Stimulated activated CD8-positive, alpha-beta memory T cell treated with anti-CD3 and anti-CD28 coated beads, Interleukin-15, amount 100 ng/mL, for 24 hours (primary cell): ENCODE results near the gene TMEM184A.

Source experiments
- DNase-seq: peaks from one replicate; pipeline ENCODE4 v3.0.0-alpha.2; 2020; ENCODE audit warnings: low read depth

TMEM184A gene

GRCh38 chr7:1555813-1556543 is at the start of gene TMEM184A:
Gene TMEM184A, minus strand, starts transcription at chr7:1556205. Its CDS starts 721 bp downstream, at chr7:1555484.
- no peak for DNase-seq

GRCh38 chr7:1604383-1604782 is 48.4 kb upstream of the TMEM184A start:
- no peak for DNase-seq

GRCh38 chr7:1603346-1604225 is 47.6 kb upstream of the TMEM184A start:
- no peak for DNase-seq

GRCh38 chr7:1602386-1602785 is 46.4 kb upstream of the TMEM184A start:
- DNase-seq, result no peak

- DNase-seq, result no peak
Measured at GRCh38 chr7:1601956-1602355, 46.0 kb upstream of the TMEM184A start.

- DNase-seq, result no peak
Measured at GRCh38 chr7:1599640-1600395, 43.8 kb upstream of the TMEM184A start.

- DNase-seq, result no peak
Measured at GRCh38 chr7:1598961-1599639, 43.1 kb upstream of the TMEM184A start.

- DNase-seq, result no peak
Measured at GRCh38 chr7:1598286-1598685, 42.3 kb upstream of the TMEM184A start.

- DNase-seq, result no peak
Measured at GRCh38 chr7:1597791-1598190, 41.8 kb upstream of the TMEM184A start.

GRCh38 chr7:1597066-1597760 is 41.2 kb upstream of the TMEM184A start:
- DNase-seq, result no peak

- DNase-seq, result no peak
Measured at GRCh38 chr7:1596181-1597043, 40.4 kb upstream of the TMEM184A start.

GRCh38 chr7:1595636-1596035 is 39.6 kb upstream of the TMEM184A start:
- DNase-seq, result no peak

- DNase-seq, result no peak
Measured at GRCh38 chr7:1595027-1595426, 39.0 kb upstream of the TMEM184A start.

GRCh38 chr7:1593904-1594421 is 38.0 kb upstream of the TMEM184A start:
- DNase-seq, result no peak

GRCh38 chr7:1593091-1593866 is 37.3 kb upstream of the TMEM184A start:
- DNase-seq, result no peak

- DNase-seq, result no peak
Measured at GRCh38 chr7:1592299-1592871, 36.4 kb upstream of the TMEM184A start.

GRCh38 chr7:1591876-1592275 is 35.9 kb upstream of the TMEM184A start:
- no peak for DNase-seq

GRCh38 chr7:1591396-1591795 is 35.4 kb upstream of the TMEM184A start:
- no peak for DNase-seq

- DNase-seq, result no peak
Measured at GRCh38 chr7:1590887-1591286, 34.9 kb upstream of the TMEM184A start.
